Neural cell (in vitro differentiated cells): ENCODE measurements around the gene USP9X. TPM values are rescaled to one million over a fixed set of nuclear protein-coding genes. Genes with fewer than 3 reads are reported as not detected.

Experiments used
- H2AFZ ChIP-seq: fragments of 200-600, 300-800 bp; sonication (generic), shearing (Covaris generic); 2 replicates; pipeline ENCODE4 v1.6.0; 2014; ENCODE audit warnings: low read depth, mild to moderate bottlenecking, antibody characterized with exemption, low read length, moderate library complexity
- H3F3A ChIP-seq: fragments of 200-600 bp; shearing (Covaris generic); 2 replicates; pipeline ENCODE4 v1.6.1; 2016; ENCODE audit warnings: mild to moderate bottlenecking, moderate library complexity, mixed read lengths, antibody characterized with exemption, low read length; ENCODE audit not compliant: insufficient read depth, poor library complexity, severe bottlenecking
- H3K27ac ChIP-seq: fragments of 200-600, 300-800 bp; sonication (generic), shearing (Covaris generic); 2 replicates; pipeline ENCODE4 v1.5.1; 2014; ENCODE audit warnings: mild to moderate bottlenecking, low read length, moderate library complexity
- H3K27me3 ChIP-seq: fragments of 300-800, 200-600 bp; sonication (generic), shearing (Covaris generic); 2 replicates; pipeline ENCODE4 v1.6.0; 2014; ENCODE audit warnings: mild to moderate bottlenecking, low read depth, low read length, moderate library complexity; ENCODE audit not compliant: insufficient read depth
- H3K36me3 ChIP-seq: fragments of 300-800, 200-600 bp; sonication (generic), shearing (Covaris generic); 2 replicates; pipeline ENCODE4 v1.5.1; 2014; ENCODE audit warnings: mild to moderate bottlenecking, antibody characterized with exemption, low read length, moderate library complexity; ENCODE audit not compliant: insufficient read depth
- H3K4me2 ChIP-seq: fragments of 300-800, 200-600 bp; sonication (generic), shearing (Covaris generic); 2 replicates; pipeline ENCODE4 v1.6.0; 2014; ENCODE audit warnings: mild to moderate bottlenecking, low read length
- H3K4me3 ChIP-seq: fragments of 300-800, 200-600 bp; sonication (generic), shearing (Covaris generic); 2 replicates; pipeline ENCODE4 v1.5.1; 2014; ENCODE audit warnings: mild to moderate bottlenecking, low read length, moderate library complexity
- H3K79me2 ChIP-seq: fragments of 200-600 bp; shearing (Covaris generic); replicated peaks from 2 replicates; pipeline ENCODE4 v1.6.0; 2014; ENCODE audit warnings: mild to moderate bottlenecking, low read length, moderate library complexity; ENCODE audit not compliant: insufficient read depth
- H3K9ac ChIP-seq: fragments of 300-800, 200-600 bp; sonication (generic), shearing (Covaris generic); 2 replicates; pipeline ENCODE4 v1.6.1; 2016; ENCODE audit warnings: mild to moderate bottlenecking, low read length, mixed read lengths
- H3K9me2 ChIP-seq: fragments of 200-600 bp; shearing (Covaris generic); 2 replicates; pipeline ENCODE4 v1.6.1; 2016; ENCODE audit warnings: mild to moderate bottlenecking, low read length, mixed read lengths; ENCODE audit not compliant: insufficient read depth
- H3K9me3 ChIP-seq: fragments of 200-600, 300-800 bp; sonication (generic), shearing (Covaris generic); 2 replicates; pipeline ENCODE4 v1.6.1; 2016; ENCODE audit warnings: mild to moderate bottlenecking, mixed run types, low read length, moderate library complexity, mixed read lengths
- H4K20me1 ChIP-seq: fragments of 200-600 bp; shearing (Covaris generic); 2 replicates; pipeline ENCODE4 v1.6.1; 2016; ENCODE audit warnings: mild to moderate bottlenecking, mixed run types; ENCODE audit not compliant: insufficient read depth
- EP300 ChIP-seq: fragments of 450-650 bp; conservative IDR thresholded peaks from 2 replicates; pipeline ENCODE4 v1.6.1; 2014; ENCODE audit warnings: antibody characterized with exemption, mild to moderate bottlenecking, moderate library complexity; ENCODE audit not compliant: poor library complexity, severe bottlenecking
- EZH2 ChIP-seq: fragments of 200-600, 300-800 bp; shearing (Covaris generic), sonication (generic); IDR thresholded peaks from 2 replicates; pipeline ENCODE4 v1.6.1; 2014; ENCODE audit warnings: antibody characterized with exemption, low read length, borderline replicate concordance, mild to moderate bottlenecking; ENCODE audit not compliant: insufficient read depth, poor library complexity, severe bottlenecking
- MXI1 ChIP-seq: fragments of 450-650 bp; conservative IDR thresholded peaks from 2 replicates; pipeline ENCODE4 v1.6.1; 2014; ENCODE audit warnings: antibody characterized with exemption, mild to moderate bottlenecking; ENCODE audit not compliant: poor library complexity, severe bottlenecking
- POLR2AphosphoS5 ChIP-seq: IDR thresholded peaks from 2 replicates; pipeline ENCODE4 v1.6.1; 2012
- RAD21 ChIP-seq: fragments of 450-650 bp; conservative IDR thresholded peaks from 2 replicates; pipeline ENCODE4 v1.6.1; 2014; ENCODE audit warnings: antibody characterized with exemption, mild to moderate bottlenecking, moderate library complexity
- SMC3 ChIP-seq: fragments of 450-650 bp; conservative IDR thresholded peaks from 2 replicates; pipeline ENCODE4 v1.6.1; 2014; ENCODE audit warnings: antibody characterized with exemption, mild to moderate bottlenecking, moderate library complexity; ENCODE audit not compliant: poor library complexity
- TAF1 ChIP-seq: IDR thresholded peaks from 2 replicates; pipeline ENCODE4 v1.6.1; 2012; ENCODE audit warnings: low read depth
- polyA plus RNA-seq: library from polyadenylated mRNA; depleted of rRNA; stranded (reverse); fragments of >200 nt; gene quantifications from 2 replicates; pipeline ENCODE4 v1.2.3, GENCODE V29; 2014
- TF ChIP-seq, protein P1 (sequence below): IDR thresholded peaks from 2 replicates; pipeline ENCODE4 v1.6.1; 2012; ENCODE audit warnings: borderline replicate concordance
- TF ChIP-seq, protein P2 (sequence below): fragments of 450-650 bp; IDR thresholded peaks from 2 replicates; pipeline ENCODE4 v1.5.1; 2014; ENCODE audit warnings: antibody characterized with exemption, mild to moderate bottlenecking, moderate library complexity; ENCODE audit not compliant: poor library complexity, severe bottlenecking

The USP9X gene
- polyA plus RNA-seq, 1 donor from 2014 or later: 36.1 TPM

DNA sequence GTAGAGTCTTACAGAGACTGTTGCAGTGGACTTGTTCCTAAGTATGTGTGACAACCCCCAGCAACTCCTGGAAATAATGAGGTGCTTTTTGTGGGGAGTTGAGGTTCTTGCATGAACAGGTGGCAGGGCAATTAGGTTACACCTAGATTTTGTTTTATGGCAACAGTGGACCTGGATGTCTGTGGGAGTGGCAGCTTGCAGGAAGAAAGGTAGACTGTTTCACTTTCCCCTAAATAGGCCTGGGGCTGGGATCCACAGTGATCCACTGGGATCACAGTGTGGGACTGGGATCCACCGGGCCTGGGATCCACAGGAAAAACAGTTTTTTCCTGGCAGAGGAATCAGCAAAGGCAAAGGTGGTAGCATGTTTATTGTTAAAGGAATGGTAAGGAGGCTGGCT lies 18.3 kb upstream of the USP9X start:
- H4K20me1 ChIP-seq: no peaks in the 10 kb centered on the region
- no peak overlapping the region for H3K4me2 ChIP-seq
- H3K4me3 ChIP-seq: no peak overlapping the region
- H3K9me3 ChIP-seq: no peaks in the 10 kb centered on the region
- H3K79me2 ChIP-seq: no peaks in the 10 kb centered on the region
- H3K9me2 ChIP-seq: no peaks in the 10 kb centered on the region
- no peaks in the 10 kb centered on the region for H3F3A ChIP-seq
- H3K27me3 ChIP-seq: no peaks in the 10 kb centered on the region
- no peak overlapping the region for H3K27ac ChIP-seq
- no peak overlapping the region for H3K9ac ChIP-seq
- TF ChIP-seq EP300 (no peak), TAF1 (no peak), EZH2 (no peak), MXI1 (no peak), POLR2AphosphoS5 (no peak), RAD21 (no peak), SMC3 (no peak)
- TF ChIP-seq, protein P1, sequence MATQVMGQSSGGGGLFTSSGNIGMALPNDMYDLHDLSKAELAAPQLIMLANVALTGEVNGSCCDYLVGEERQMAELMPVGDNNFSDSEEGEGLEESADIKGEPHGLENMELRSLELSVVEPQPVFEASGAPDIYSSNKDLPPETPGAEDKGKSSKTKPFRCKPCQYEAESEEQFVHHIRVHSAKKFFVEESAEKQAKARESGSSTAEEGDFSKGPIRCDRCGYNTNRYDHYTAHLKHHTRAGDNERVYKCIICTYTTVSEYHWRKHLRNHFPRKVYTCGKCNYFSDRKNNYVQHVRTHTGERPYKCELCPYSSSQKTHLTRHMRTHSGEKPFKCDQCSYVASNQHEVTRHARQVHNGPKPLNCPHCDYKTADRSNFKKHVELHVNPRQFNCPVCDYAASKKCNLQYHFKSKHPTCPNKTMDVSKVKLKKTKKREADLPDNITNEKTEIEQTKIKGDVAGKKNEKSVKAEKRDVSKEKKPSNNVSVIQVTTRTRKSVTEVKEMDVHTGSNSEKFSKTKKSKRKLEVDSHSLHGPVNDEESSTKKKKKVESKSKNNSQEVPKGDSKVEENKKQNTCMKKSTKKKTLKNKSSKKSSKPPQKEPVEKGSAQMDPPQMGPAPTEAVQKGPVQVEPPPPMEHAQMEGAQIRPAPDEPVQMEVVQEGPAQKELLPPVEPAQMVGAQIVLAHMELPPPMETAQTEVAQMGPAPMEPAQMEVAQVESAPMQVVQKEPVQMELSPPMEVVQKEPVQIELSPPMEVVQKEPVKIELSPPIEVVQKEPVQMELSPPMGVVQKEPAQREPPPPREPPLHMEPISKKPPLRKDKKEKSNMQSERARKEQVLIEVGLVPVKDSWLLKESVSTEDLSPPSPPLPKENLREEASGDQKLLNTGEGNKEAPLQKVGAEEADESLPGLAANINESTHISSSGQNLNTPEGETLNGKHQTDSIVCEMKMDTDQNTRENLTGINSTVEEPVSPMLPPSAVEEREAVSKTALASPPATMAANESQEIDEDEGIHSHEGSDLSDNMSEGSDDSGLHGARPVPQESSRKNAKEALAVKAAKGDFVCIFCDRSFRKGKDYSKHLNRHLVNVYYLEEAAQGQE: no peak
- TF ChIP-seq, protein P2, sequence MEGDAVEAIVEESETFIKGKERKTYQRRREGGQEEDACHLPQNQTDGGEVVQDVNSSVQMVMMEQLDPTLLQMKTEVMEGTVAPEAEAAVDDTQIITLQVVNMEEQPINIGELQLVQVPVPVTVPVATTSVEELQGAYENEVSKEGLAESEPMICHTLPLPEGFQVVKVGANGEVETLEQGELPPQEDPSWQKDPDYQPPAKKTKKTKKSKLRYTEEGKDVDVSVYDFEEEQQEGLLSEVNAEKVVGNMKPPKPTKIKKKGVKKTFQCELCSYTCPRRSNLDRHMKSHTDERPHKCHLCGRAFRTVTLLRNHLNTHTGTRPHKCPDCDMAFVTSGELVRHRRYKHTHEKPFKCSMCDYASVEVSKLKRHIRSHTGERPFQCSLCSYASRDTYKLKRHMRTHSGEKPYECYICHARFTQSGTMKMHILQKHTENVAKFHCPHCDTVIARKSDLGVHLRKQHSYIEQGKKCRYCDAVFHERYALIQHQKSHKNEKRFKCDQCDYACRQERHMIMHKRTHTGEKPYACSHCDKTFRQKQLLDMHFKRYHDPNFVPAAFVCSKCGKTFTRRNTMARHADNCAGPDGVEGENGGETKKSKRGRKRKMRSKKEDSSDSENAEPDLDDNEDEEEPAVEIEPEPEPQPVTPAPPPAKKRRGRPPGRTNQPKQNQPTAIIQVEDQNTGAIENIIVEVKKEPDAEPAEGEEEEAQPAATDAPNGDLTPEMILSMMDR: no peak
- H3K36me3 ChIP-seq: no peaks in the 10 kb centered on the region
- no peak overlapping the region for H2AFZ ChIP-seq

DNA sequence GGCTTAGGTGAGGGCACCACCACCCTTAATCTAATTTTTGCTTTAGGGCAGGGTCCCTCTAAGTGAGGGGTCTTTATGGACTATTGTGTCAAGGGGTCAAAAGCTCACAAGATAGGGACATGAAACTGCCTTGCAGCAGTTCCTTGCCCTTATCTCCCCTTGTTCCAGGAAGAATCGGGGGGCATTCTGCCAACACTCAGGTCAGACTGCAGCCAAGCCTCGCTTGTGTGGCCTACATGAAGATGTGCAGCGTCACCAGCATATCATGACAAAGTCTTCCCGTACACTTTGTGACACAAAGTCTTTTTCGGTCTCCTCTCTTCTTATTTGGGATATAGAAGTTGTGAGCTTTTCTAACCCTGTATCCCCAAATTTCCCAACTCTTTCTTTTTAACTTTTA lies 17.5 kb upstream of the USP9X start:
- H3K9ac ChIP-seq: no peak overlapping the region
- H3F3A ChIP-seq: no peaks in the 10 kb centered on the region
- no peak overlapping the region for H3K4me2 ChIP-seq
- no peak overlapping the region for H2AFZ ChIP-seq
- no peak for TF ChIP-seq POLR2AphosphoS5
- TF ChIP-seq SMC3: no peak
- no peak for TF ChIP-seq TAF1
- no peak for TF ChIP-seq RAD21
- TF ChIP-seq, protein P1: no peak
- TF ChIP-seq, protein P2: no peak
- TF ChIP-seq EZH2: no peak
- no peak for TF ChIP-seq MXI1
- TF ChIP-seq EP300: no peak
- no peaks in the 10 kb centered on the region for H3K9me3 ChIP-seq
- no peak overlapping the region for H3K4me3 ChIP-seq
- H3K27me3 ChIP-seq: no peaks in the 10 kb centered on the region
- no peaks in the 10 kb centered on the region for H3K36me3 ChIP-seq
- no peak overlapping the region for H3K27ac ChIP-seq
- no peaks in the 10 kb centered on the region for H3K79me2 ChIP-seq
- H4K20me1 ChIP-seq: no peaks in the 10 kb centered on the region
- no peaks in the 10 kb centered on the region for H3K9me2 ChIP-seq
